Measurements from ENCODE around the gene ZNF423.

Gene ZNF423

GRCh38 chr16:49543631-49543946 is 312.3 kb downstream of the ZNF423 start:
- TF ChIP-seq CTCF (IDR thresholded peaks at IDR 0.05; ENCODE audit: borderline replicate concordance, insufficient read depth, low read depth, low read length): no peak
- H3K4me3 ChIP-seq (ENCODE audit: low read depth, low read length): no peak overlapping the region

GRCh38 chr16:49542946-49543630 is 312.8 kb downstream of the ZNF423 start:
- no peak overlapping the region for H3K4me3 ChIP-seq (ENCODE audit: low read depth, low read length)
- no peak for TF ChIP-seq CTCF (IDR thresholded peaks at IDR 0.05; ENCODE audit: borderline replicate concordance, insufficient read depth, low read depth, low read length)

GRCh38 chr16:49542391-49542891 is 313.5 kb downstream of the ZNF423 start:
- TF ChIP-seq CTCF (IDR thresholded peaks at IDR 0.05; ENCODE audit: borderline replicate concordance, insufficient read depth, low read depth, low read length): no peak
- H3K4me3 ChIP-seq (ENCODE audit: low read depth, low read length): no peak overlapping the region

- no peak for TF ChIP-seq CTCF (IDR thresholded peaks at IDR 0.05; ENCODE audit: borderline replicate concordance, insufficient read depth, low read depth, low read length)
- H3K4me3 ChIP-seq (ENCODE audit: low read depth, low read length): no peak overlapping the region
Measured at GRCh38 chr16:49540836-49541235, 315.1 kb downstream of the ZNF423 start.

- no peak overlapping the region for H3K4me3 ChIP-seq (ENCODE audit: low read depth, low read length)
- TF ChIP-seq CTCF (IDR thresholded peaks at IDR 0.05; ENCODE audit: borderline replicate concordance, insufficient read depth, low read depth, low read length): no peak
Measured at GRCh38 chr16:49539758-49540157, 316.2 kb downstream of the ZNF423 start.

- H3K4me3 ChIP-seq (ENCODE audit: low read depth, low read length): no peak overlapping the region
- no peak for TF ChIP-seq CTCF (IDR thresholded peaks at IDR 0.05; ENCODE audit: borderline replicate concordance, insufficient read depth, low read depth, low read length)
Measured at GRCh38 chr16:49537924-49538459, 317.9 kb downstream of the ZNF423 start.

Data from GM12875 (cell line).